Measurements from ENCODE around the gene ARPC5L.

ARPC5L gene

DNA sequence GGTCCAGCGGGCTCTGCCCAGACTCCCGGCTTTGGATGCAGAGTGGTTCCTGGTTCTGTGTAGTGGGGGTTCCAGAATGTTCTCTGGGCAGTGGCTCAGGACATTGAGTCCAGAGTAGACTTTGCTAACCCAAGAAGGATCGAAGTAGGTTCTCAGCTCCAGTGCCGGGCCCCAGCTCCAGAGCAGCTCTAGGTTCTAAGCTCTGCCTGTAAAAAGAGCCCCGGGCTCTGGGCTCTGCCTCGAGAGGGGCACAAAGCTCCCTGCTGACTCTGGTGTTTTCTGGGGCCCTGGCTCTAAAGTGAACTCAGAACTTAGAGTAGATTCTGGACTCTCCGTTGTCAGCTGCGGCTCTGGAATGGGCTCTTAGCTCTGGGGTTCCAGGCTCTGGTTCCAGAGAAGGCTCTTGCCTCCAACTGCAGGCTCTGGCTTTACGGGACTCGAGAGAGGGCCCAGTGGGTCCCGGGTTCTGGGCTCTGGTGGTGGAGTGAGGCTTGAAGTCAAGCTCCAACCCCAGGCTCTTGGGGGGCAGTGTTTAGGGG, 8.3 kb upstream of the ARPC5L start:
- Histone ChIP-seq H3K27me3 (ENCODE audit: control insufficient read depth, insufficient read depth, low read length) (no peaks in the 10 kb centered on the region), H3K27ac (ENCODE audit: low read length) (no peak overlapping the region)
- no CpG with 5 or more reads among the region's 11 CpGs for WGBS (ENCODE audit: insufficient coverage, insufficient read length)

DNA sequence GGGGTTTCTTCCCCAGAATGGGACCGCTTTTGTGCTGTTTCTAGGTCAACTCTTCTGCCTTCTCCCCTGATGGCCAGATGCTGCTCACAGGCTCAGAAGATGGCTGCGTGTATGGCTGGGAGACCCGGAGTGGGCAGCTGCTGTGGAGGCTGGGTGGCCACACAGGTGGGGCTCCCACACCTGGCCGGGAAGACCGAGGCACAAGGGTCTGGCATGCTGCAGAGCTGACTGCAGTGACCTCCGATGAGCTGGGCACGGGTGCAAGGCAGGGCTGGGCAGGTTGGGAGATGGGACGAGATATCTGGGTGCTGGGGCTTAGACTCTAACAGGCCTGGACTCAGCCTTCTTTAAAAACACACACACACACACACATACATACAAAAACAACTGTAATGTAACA, 7.8 kb upstream of the ARPC5L start:
- Histone ChIP-seq H3K27ac (ENCODE audit: low read length) (no peak overlapping the region), H3K9me3 (ENCODE audit: control insufficient read depth, insufficient read depth, low read length) (no peaks in the 10 kb centered on the region), H3K27me3 (ENCODE audit: control insufficient read depth, insufficient read depth, low read length) (no peaks in the 10 kb centered on the region), H3K4me1 (ENCODE audit: control insufficient read depth, insufficient read depth, low read length) (peaks cover 2% of the 10 kb centered on the region; the same call in 1 of the 2 replicates), H3K4me3 (ENCODE audit: low read length) (no peak overlapping the region), H3K36me3 (ENCODE audit: control insufficient read depth, insufficient read depth, low read length) (peaks cover 26% of the 10 kb centered on the region)
- no peak for DNase-seq (ENCODE audit: low read depth, low spot score)
- no CpG with 5 or more reads among the region's 8 CpGs for WGBS (ENCODE audit: insufficient coverage, insufficient read length)

More for the DNA sequence above, 8.3 kb upstream of the ARPC5L start:
- H3K36me3 ChIP-seq (ENCODE audit: control insufficient read depth, insufficient read depth, low read length), result peaks cover 21% of the 10 kb centered on the region
- DNase-seq (ENCODE audit: low read depth, low spot score), result no peak
- no peaks in the 10 kb centered on the region for H3K9me3 ChIP-seq (ENCODE audit: control insufficient read depth, insufficient read depth, low read length)
- peak overlapping the region; percentile 71; the same call in 1 of the 2 replicates for H3K4me3 ChIP-seq (ENCODE audit: low read length)
- H3K4me1 ChIP-seq (ENCODE audit: control insufficient read depth, insufficient read depth, low read length), result peaks cover 2% of the 10 kb centered on the region; the same call in 1 of the 2 replicates

DNA sequence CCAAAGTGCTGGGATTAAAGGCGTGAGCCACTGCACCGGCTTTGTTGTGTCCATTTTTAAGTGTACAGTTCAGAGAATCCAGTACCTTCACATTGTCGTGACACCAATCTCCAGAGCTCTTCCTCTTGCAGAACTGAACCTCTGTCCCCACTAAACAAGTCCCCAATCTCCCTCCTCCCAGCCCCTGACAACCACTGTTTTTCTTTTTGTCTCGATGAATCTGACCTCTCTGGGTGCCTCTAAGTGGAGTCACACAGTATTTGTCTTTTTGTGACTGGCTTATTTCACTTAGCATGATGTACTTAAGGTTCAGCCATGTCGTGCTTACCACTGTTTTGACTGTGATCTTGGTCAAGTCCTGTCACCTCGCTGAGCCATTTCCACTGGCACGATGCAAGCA, 7.1 kb upstream of the ARPC5L start:
- Histone ChIP-seq H3K27me3 (ENCODE audit: control insufficient read depth, insufficient read depth, low read length) (no peaks in the 10 kb centered on the region), H3K27ac (ENCODE audit: low read length) (no peak overlapping the region), H3K9me3 (ENCODE audit: control insufficient read depth, insufficient read depth, low read length) (no peaks in the 10 kb centered on the region), H3K4me1 (ENCODE audit: control insufficient read depth, insufficient read depth, low read length) (peaks cover 2% of the 10 kb centered on the region; the same call in 1 of the 2 replicates), H3K4me3 (ENCODE audit: low read length) (no peak overlapping the region), H3K36me3 (ENCODE audit: control insufficient read depth, insufficient read depth, low read length) (peaks cover 32% of the 10 kb centered on the region)
- DNase-seq (ENCODE audit: low read depth, low spot score), result no peak
- WGBS (ENCODE audit: insufficient coverage, insufficient read length), result no CpG with 5 or more reads among the region's 7 CpGs

DNA sequence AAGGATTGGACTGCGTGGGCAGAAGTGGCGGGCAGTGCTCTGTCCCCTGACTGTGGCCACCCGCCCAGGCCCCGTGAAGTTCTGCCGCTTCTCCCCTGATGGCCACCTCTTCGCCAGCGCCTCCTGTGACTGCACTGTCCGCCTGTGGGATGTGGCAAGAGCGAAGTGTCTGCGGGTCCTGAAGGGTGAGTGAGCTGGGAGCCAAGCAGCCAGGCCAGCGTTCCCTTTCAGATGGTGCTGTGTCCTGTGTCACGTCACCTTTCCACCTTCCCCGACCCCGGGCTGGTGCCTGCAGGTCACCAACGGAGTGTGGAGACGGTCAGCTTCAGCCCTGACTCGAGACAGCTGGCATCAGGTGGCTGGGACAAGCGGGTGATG, 6.4 kb upstream of the ARPC5L start:
- WGBS (ENCODE audit: insufficient coverage, insufficient read length), result no CpG with 5 or more reads among the region's 18 CpGs
- H3K4me3 ChIP-seq (ENCODE audit: low read length), result no peak overlapping the region
- H3K9me3 ChIP-seq (ENCODE audit: control insufficient read depth, insufficient read depth, low read length), result no peaks in the 10 kb centered on the region
- peaks cover 39% of the 10 kb centered on the region for H3K36me3 ChIP-seq (ENCODE audit: control insufficient read depth, insufficient read depth, low read length)
- DNase-seq (ENCODE audit: low read depth, low spot score), result no peak
- H3K27ac ChIP-seq (ENCODE audit: low read length), result no peak overlapping the region
- H3K4me1 ChIP-seq (ENCODE audit: control insufficient read depth, insufficient read depth, low read length), result peaks cover 2% of the 10 kb centered on the region
- H3K27me3 ChIP-seq (ENCODE audit: control insufficient read depth, insufficient read depth, low read length), result no peaks in the 10 kb centered on the region

DNA sequence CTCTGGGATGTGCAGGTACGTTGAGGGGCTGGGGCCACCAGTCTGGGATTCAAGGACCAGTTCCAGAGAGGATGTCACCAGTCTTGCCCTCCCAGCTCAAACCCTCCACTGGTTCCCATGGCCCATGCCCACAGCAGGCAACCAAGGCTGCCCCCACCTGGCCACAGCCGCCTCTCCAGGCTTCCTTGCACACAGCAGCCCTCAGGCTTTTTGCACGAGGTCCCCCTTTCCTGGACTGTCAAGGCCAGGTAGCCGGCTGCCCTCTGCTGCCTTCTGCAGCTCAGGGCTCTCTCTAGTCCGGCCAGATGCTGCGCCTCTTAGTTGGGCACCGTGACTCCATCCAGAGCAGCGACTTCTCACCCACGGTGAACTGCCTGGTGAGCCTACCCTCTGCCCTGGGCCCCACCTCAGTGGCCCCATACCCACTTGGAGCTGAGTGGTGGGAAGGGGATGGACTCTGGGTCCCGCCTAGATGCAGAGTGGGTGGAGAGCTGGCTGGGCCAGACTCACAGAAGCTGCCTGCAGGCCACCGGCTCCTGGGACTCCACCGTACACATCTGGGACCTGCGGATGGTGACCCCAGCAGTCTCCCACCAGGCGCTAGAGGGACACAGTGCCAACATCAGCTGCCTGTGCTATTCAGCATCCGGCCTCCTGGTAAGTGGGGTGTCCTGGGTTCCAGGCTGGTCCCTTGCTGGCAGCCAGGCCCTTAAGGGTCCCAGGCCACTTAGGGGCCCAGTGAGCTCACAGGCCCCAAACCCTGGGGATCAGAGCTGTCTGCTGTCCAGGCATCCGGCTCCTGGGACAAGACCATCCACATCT, 5.8 kb upstream of the ARPC5L start:
- DNase-seq (ENCODE audit: low read depth, low spot score), result peak; percentile 47
- H3K27ac ChIP-seq (ENCODE audit: low read length), result no peak overlapping the region

DNA sequence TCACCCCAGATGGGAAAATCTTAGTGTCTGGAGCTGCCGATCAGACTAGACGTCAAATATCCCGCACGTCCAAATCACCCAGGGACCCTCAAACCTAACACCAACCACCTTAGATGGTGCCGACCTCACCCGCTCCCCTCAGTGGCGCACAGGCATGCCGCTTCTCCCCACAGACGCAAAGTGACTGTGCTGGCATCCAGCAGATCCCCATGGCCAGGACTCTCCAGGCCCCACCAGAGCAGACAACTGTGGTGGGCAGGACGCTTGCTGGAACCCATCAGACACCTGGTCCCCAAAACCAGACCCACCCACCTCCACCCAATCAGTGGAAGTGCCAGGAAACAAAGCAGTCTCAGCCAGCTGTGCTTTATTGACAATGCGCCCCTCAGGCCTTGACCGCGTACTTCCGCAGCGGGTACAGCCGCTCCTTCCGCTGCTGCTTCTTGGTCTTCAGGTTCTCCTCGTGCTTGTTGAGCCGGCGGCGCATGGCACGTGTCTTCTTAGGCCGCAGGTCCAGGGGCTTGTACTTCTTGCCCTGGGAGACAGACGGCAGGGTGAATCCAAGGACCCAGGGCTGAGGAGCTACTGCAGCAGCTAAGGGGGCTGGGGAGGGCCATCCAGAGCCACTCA, 4.3 kb upstream of the ARPC5L start:
- DNase-seq (ENCODE audit: low read depth, low spot score), result no peak
- no CpG with 5 or more reads among the region's 24 CpGs for WGBS (ENCODE audit: insufficient coverage, insufficient read length)
- H3K27ac ChIP-seq (ENCODE audit: low read length), result no peak overlapping the region
- H3K36me3 ChIP-seq (ENCODE audit: control insufficient read depth, insufficient read depth, low read length), result peaks cover 42% of the 10 kb centered on the region
- H3K4me3 ChIP-seq (ENCODE audit: low read length), result no peak overlapping the region
- no peaks in the 10 kb centered on the region for H3K27me3 ChIP-seq (ENCODE audit: control insufficient read depth, insufficient read depth, low read length)
- H3K9me3 ChIP-seq (ENCODE audit: control insufficient read depth, insufficient read depth, low read length), result no peaks in the 10 kb centered on the region
- H3K4me1 ChIP-seq (ENCODE audit: control insufficient read depth, insufficient read depth, low read length), result peaks cover under 1% of the 10 kb centered on the region

More for the DNA sequence above, 5.8 kb upstream of the ARPC5L start:
- no CpG with 5 or more reads among the region's 16 CpGs for WGBS (ENCODE audit: insufficient coverage, insufficient read length)
- peaks cover 42% of the 10 kb centered on the region for H3K36me3 ChIP-seq (ENCODE audit: control insufficient read depth, insufficient read depth, low read length)
- H3K27me3 ChIP-seq (ENCODE audit: control insufficient read depth, insufficient read depth, low read length), result no peaks in the 10 kb centered on the region
- no peaks in the 10 kb centered on the region for H3K9me3 ChIP-seq (ENCODE audit: control insufficient read depth, insufficient read depth, low read length)
- peaks cover 2% of the 10 kb centered on the region for H3K4me1 ChIP-seq (ENCODE audit: control insufficient read depth, insufficient read depth, low read length)
- H3K4me3 ChIP-seq (ENCODE audit: low read length), result no peak overlapping the region

DNA sequence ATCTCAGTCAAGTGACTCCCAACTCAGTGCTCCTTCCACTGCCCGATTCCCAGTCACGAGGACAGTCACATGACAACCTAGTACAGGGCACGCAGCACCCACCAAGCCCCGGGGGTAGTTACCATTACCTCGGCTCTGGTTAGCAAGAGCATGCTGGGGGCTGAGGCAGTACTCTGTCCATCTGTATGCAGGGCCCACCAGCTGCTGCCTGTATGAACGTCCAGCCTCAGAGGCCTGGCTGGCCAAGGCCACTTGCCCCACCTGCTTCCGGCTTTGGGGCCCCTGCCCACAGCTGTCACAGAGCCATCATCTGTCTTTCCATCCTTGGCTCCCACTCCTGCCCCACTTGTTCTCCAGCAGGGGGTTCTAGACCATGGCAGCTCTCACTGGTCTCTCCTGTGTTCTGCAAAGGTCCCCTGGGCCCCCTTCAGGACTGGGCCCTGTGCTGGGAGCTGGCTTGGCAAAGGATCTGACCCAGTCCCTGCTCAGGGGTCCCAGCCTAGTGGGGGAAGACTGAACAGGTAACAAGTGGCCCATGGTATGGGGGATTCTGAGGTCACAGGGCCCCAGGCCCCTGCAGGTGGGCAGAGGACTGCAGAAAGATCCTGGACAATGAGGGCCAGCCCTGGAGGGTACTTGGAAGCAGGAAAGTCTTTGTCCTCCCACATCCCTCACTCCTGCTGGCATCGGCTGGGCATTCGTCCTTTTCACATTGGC, 3.4 kb upstream of the ARPC5L start:
- DNase-seq (ENCODE audit: low read depth, low spot score), result no peak
- Histone ChIP-seq H3K9me3 (ENCODE audit: control insufficient read depth, insufficient read depth, low read length) (no peaks in the 10 kb centered on the region), H3K36me3 (ENCODE audit: control insufficient read depth, insufficient read depth, low read length) (peaks cover 42% of the 10 kb centered on the region), H3K4me3 (ENCODE audit: low read length) (no peak overlapping the region), H3K27ac (ENCODE audit: low read length) (no peak overlapping the region), H3K4me1 (ENCODE audit: control insufficient read depth, insufficient read depth, low read length) (no peaks in the 10 kb centered on the region; the same call in 1 of the 2 replicates), H3K27me3 (ENCODE audit: control insufficient read depth, insufficient read depth, low read length) (no peaks in the 10 kb centered on the region)
- WGBS (ENCODE audit: insufficient coverage, insufficient read length), result no CpG with 5 or more reads among the region's 9 CpGs

DNA sequence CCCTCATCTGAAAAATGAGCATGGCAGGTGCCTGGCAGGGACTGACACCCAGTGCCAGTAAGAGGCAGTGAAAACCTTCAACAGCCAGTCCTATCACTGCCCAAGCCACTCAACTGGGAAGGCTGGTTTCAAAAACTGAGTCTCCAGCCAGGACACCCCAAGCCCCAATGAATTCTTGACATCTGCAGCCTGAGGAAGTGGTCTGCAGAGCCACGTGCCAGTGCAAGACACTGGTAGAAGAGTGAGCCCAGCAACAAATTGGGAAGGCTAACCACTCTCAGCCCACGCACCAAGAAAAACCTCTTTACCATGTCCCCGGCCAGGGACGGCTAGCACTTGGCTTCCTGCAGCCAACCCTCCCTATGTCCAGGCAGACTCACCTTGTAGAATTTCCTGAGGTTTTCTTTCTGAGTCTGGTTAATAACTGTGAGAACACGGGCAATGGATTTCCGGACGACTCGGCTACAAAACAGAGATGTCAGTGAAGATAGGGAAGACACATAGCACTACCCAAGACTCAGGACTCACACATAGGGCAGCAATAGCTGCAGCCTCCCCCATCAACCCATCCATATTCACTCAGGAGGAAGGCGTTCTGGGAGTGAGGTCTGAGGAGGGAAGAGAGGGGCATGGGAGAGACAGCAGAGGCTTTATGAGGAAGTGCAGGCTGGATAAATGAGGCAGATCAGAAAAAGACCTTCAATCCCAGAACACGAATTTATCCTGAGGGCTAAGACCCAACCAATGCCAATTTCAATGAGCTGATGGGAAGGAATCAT, 1.9 kb upstream of the ARPC5L start:
- Histone ChIP-seq H3K27ac (ENCODE audit: low read length) (no peak overlapping the region), H3K4me1 (ENCODE audit: control insufficient read depth, insufficient read depth, low read length) (no peaks in the 10 kb centered on the region; the same call in 1 of the 2 replicates), H3K9me3 (ENCODE audit: control insufficient read depth, insufficient read depth, low read length) (no peaks in the 10 kb centered on the region), H3K27me3 (ENCODE audit: control insufficient read depth, insufficient read depth, low read length) (no peaks in the 10 kb centered on the region), H3K4me3 (ENCODE audit: low read length) (peak overlapping the region; percentile 74; the same call in 1 of the 2 replicates), H3K36me3 (ENCODE audit: control insufficient read depth, insufficient read depth, low read length) (peaks cover 42% of the 10 kb centered on the region)
- no peak for DNase-seq (ENCODE audit: low read depth, low spot score)
- WGBS (ENCODE audit: insufficient coverage, insufficient read length), result no CpG with 5 or more reads among the region's 10 CpGs

DNA sequence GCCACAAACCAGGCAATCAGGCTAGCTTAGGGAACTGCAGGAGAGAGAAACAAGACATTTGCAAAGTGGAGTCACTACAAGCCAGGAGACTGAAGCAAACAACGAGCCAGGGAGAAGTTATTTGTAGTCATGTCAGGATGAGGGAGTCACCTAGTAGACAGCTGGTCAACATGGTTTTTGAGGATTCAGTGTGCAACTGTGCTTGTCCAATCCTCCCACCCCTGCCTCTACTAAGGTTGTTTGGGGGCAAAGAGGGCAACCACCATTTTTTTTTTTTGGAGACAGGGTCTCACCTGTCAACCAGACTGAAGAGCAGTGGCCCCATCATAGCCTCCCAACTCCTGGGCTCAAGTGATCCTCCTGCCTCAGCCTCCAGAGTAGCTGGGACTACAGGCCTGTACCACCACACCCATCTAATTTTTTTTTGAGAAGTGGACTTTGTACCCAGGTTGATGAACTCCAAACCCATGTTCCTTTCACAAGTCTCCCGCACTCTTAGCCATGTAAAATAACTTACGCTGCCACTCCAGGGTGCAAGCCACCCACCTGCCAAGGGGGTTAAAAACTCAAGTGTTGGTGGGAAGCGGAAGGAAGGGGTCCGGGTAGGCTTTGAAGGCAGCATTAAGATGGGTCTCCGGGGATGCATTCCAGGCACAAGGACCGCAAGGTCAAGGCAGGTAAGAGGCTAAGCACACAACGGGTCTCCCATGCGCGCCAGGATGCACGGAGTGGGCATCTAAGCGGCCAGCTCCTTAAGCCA, 1.2 kb upstream of the ARPC5L start:
- Histone ChIP-seq H3K4me1 (ENCODE audit: control insufficient read depth, insufficient read depth, low read length) (no peaks in the 10 kb centered on the region; the same call in 1 of the 2 replicates), H3K36me3 (ENCODE audit: control insufficient read depth, insufficient read depth, low read length) (peaks cover 38% of the 10 kb centered on the region), H3K27ac (ENCODE audit: low read length) (no peak overlapping the region), H3K9me3 (ENCODE audit: control insufficient read depth, insufficient read depth, low read length) (no peaks in the 10 kb centered on the region), H3K27me3 (ENCODE audit: control insufficient read depth, insufficient read depth, low read length) (no peaks in the 10 kb centered on the region), H3K4me3 (ENCODE audit: low read length) (peak overlapping the region; percentile 74)
- no peak for DNase-seq (ENCODE audit: low read depth, low spot score)
- WGBS (ENCODE audit: insufficient coverage, insufficient read length), result no CpG with 5 or more reads among the region's 12 CpGs

Measured in iPS DF 6.9 (cell line).